HCT116 (cell line): ENCODE data around the gene APOL5. TPM values are rescaled to one million over a fixed set of nuclear protein-coding genes. Genes with fewer than 3 reads are reported as not detected.

Experiments used
- ATAC-seq: fragments of 200-7000 bp; cut with Tn5 transposase; 2 replicates; pipeline ENCODE4 v1.9.1; 2020; ENCODE audit warnings: mild to moderate bottlenecking, moderate library complexity
- BruUV-seq: library from RNA; stranded (reverse); fragments of 400-500 nt; replicated peaks from 2 replicates; lab custom pipeline; 2021; lab: Mats Ljungman, UMichigan
- CTCF ChIA-PET: fragments of 300-600 bp; sonication (Branson Sonifier 250); formaldehyde crosslinking; loops from one replicate; lab custom pipeline; 2021; ENCODE audit warnings: antibody characterized with exemption; lab: Charles Lee
- POLR2A ChIA-PET: fragments of 300-600, 350-600 bp; sonication (Branson Sonifier 250); formaldehyde crosslinking; loops from one replicate; lab custom pipeline; 2021; ENCODE audit warnings: antibody characterized with exemption; lab: Charles Lee
- RAD21 ChIA-PET, 2 experiments: fragments of 300-600 bp; sonication (Branson Sonifier 250); formaldehyde crosslinking; loops; one replicate each; lab custom pipeline; 2023; ENCODE audit warnings: low total read pairs in 2 of 2; ENCODE audit not compliant: uncharacterized antibody in 2 of 2, unreplicated experiment in 2 of 2, low non-redundant PET in 1 of 2; lab: Charles Lee
- DNase-seq: peaks from one replicate; pipeline ENCODE4 v3.0.0-alpha.2; 2010; ENCODE audit warnings: low read depth, low spot score
- H2AFZ ChIP-seq: fragments of 200-600 bp; shearing (Covaris generic), sonication (generic); 2 replicates; pipeline ENCODE4 v1.6.1; 2017; ENCODE audit warnings: low read depth, mixed run types, mixed read lengths, antibody characterized with exemption, low read length; ENCODE audit not compliant: poor library complexity, severe bottlenecking
- H3K27ac ChIP-seq: 2 replicates; pipeline ENCODE4 v1.5.1; 2012; ENCODE audit warnings: low read depth, low read length
- H3K27me3 ChIP-seq: fragments of 200-600 bp; sonication (generic); 2 replicates; pipeline ENCODE4 v1.6.1; 2016; ENCODE audit warnings: mixed run types, low read length, mixed read lengths; ENCODE audit not compliant: insufficient read depth
- H3K36me3 ChIP-seq, 2 experiments: fragments of 200-500 bp in 1 of 2; fragments of 200-600 bp in 1 of 2; sonication (Bioruptor generic) in 1 of 2; sonication (generic) in 1 of 2; 2 replicates each; pipeline versions ENCODE4 v1.5.1 to v1.6.1; 2014 to 2016; ENCODE audit warnings: low read length in 2 of 2, inconsistent platforms in 1 of 2, mixed read lengths in 1 of 2, mixed run types in 1 of 2; ENCODE audit not compliant: insufficient read depth in 2 of 2, control insufficient read depth in 1 of 2
- H3K4me1 ChIP-seq, 2 experiments: fragments of 200-600 bp in 1 of 2; sonication (generic) in 1 of 2; 2 replicates each; pipeline versions ENCODE4 v1.5.1 to v1.6.1; 2012 to 2017; ENCODE audit warnings: low read length in 2 of 2, inconsistent platforms in 1 of 2, mild to moderate bottlenecking in 1 of 2, mixed read lengths in 1 of 2, mixed run types in 1 of 2, moderate library complexity in 1 of 2; ENCODE audit not compliant: insufficient read depth in 2 of 2, control insufficient read depth in 1 of 2
- H3K4me2 ChIP-seq: fragments of 200-600 bp; sonication (generic); 2 replicates; pipeline ENCODE4 v1.6.1; 2017; ENCODE audit warnings: mixed run types, low read length, mixed read lengths
- H3K4me3 ChIP-seq, 2 experiments: fragments of 200-600 bp in 1 of 2; sonication (generic) in 1 of 2; replicated peaks in 1 of 2; 2 replicates each; pipeline ENCODE4 v1.5.1; 2011 to 2016; ENCODE audit warnings: low read length in 2 of 2, control low read depth in 1 of 2, low read depth in 1 of 2, mild to moderate bottlenecking in 1 of 2, mixed read lengths in 1 of 2, mixed run types in 1 of 2
- H3K79me2 ChIP-seq: fragments of 200-600 bp; sonication (generic); 2 replicates; pipeline ENCODE4 v1.6.1; 2017; ENCODE audit warnings: mild to moderate bottlenecking, mixed run types, low read length, moderate library complexity, mixed read lengths; ENCODE audit not compliant: insufficient read depth
- H3K9ac ChIP-seq: fragments of 200-600 bp; sonication (generic); 2 replicates; pipeline ENCODE4 v1.6.1; 2016; ENCODE audit warnings: low read length, mixed read lengths
- H3K9me2 ChIP-seq: fragments of 200-600 bp; sonication (generic), shearing (Covaris generic); 2 replicates; pipeline ENCODE4 v1.6.1; 2017; ENCODE audit warnings: mixed run types, mild to moderate bottlenecking, moderate library complexity; ENCODE audit not compliant: insufficient read depth
- H3K9me3 ChIP-seq, 2 experiments: fragments of 200-500 bp in 1 of 2; fragments of 200-600 bp in 1 of 2; sonication (Bioruptor generic) in 1 of 2; sonication (generic) in 1 of 2; 2 replicates each; pipeline ENCODE4 v1.6.1; 2014 to 2017; ENCODE audit warnings: low read length in 2 of 2, mixed read lengths in 2 of 2, inconsistent platforms in 1 of 2, low read depth in 1 of 2, mild to moderate bottlenecking in 1 of 2, mixed run types in 1 of 2, moderate library complexity in 1 of 2; ENCODE audit not compliant: control insufficient read depth in 1 of 2, insufficient read depth in 1 of 2
- H4K20me1 ChIP-seq: fragments of 200-600 bp; sonication (generic), shearing (Covaris generic); 2 replicates; pipeline ENCODE4 v1.6.1; 2017; ENCODE audit warnings: mixed run types, mild to moderate bottlenecking, moderate library complexity; ENCODE audit not compliant: insufficient read depth
- CBX3 ChIP-seq: IDR thresholded peaks from 2 replicates; pipeline ENCODE4 v1.6.1; 2012; ENCODE audit warnings: low read depth
- EZH2 ChIP-seq: fragments of 200-600 bp; sonication (generic); IDR thresholded peaks from 2 replicates; pipeline ENCODE4 v1.6.1; 2017; ENCODE audit warnings: antibody characterized with exemption, mixed run types
- JUND ChIP-seq: IDR thresholded peaks from 2 replicates; pipeline ENCODE4 v1.6.1; 2012
- POLR2AphosphoS5 ChIP-seq: IDR thresholded peaks from 2 replicates; pipeline ENCODE4 v1.6.1; 2011; ENCODE audit warnings: mild to moderate bottlenecking, low read depth, low read length, moderate library complexity
- SIN3A ChIP-seq: IDR thresholded peaks from 2 replicates; pipeline ENCODE4 v1.6.1; 2012; ENCODE audit warnings: low read depth
- YY1 ChIP-seq: IDR thresholded peaks from 2 replicates; pipeline ENCODE4 v1.6.1; 2011; ENCODE audit warnings: low read length, low read depth, moderate library complexity, mild to moderate bottlenecking; ENCODE audit not compliant: insufficient replicate concordance; ENCODE audit errors: extremely low read depth
- ZNF274 ChIP-seq: fragments of 200-500 bp; sonication (Bioruptor generic); IDR thresholded peaks from 2 replicates; pipeline ENCODE4 v1.6.1; 2014; ENCODE audit warnings: mild to moderate bottlenecking, low read depth, low read length, inconsistent platforms
- intact Hi-C: fragments of 100-400 bp; cut with micrococcal nuclease; formaldehyde crosslinking; loops from 2 replicates; pipeline ENCODE4 v1.10.0; 2022
- total RNA-seq: library from RNA; stranded (reverse); gene quantifications from one replicate; pipeline ENCODE4 v1.2.1, GENCODE V29; 2021; ENCODE audit not compliant: unreplicated experiment
- TF ChIP-seq, protein P1 (sequence below): IDR thresholded peaks from 2 replicates; pipeline ENCODE4 v1.6.1; 2012
- TF ChIP-seq, protein P2 (sequence below): IDR thresholded peaks from 2 replicates; pipeline ENCODE4 v1.6.1; 2012

The APOL5 gene
- total RNA-seq, 1 experiment from 2014 or later: not detected

DNA sequence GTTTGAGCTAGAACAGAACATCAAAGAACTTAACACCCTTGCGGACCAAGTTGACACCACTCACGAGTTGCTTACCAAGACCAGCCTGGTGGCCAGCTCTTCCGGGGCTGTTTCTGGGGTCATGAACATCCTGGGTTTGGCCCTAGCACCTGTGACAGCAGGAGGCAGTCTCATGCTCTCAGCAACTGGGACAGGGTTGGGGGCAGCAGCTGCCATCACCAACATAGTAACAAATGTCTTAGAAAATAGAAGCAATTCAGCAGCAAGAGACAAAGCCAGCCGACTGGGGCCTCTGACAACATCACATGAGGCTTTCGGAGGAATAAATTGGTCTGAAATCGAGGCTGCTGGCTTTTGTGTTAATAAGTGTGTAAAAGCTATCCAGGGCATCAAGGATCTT lies 8.7 kb downstream of the APOL5 start:
- no peak for ATAC-seq
- no TSS peak for BruUV-seq
- no peak overlapping the region for H3K27ac ChIP-seq
- no peak overlapping the region for H2AFZ ChIP-seq
- TF ChIP-seq POLR2AphosphoS5 (no peak), EZH2 (no peak), JUND (no peak), SIN3A (no peak), YY1 (no peak)
- TF ChIP-seq, protein P1, sequence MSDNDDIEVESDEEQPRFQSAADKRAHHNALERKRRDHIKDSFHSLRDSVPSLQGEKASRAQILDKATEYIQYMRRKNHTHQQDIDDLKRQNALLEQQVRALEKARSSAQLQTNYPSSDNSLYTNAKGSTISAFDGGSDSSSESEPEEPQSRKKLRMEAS: no peak
- TF ChIP-seq, protein P2, sequence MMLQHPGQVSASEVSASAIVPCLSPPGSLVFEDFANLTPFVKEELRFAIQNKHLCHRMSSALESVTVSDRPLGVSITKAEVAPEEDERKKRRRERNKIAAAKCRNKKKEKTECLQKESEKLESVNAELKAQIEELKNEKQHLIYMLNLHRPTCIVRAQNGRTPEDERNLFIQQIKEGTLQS: no peak
- TF ChIP-seq, all 23 proteins: peak for 0
- no peaks in the 10 kb centered on the region for H3K36me3 ChIP-seq
- intact Hi-C loops: no loop called here
- no peaks in the 10 kb centered on the region for H3K9me2 ChIP-seq
- no peaks in the 10 kb centered on the region for H3K4me1 ChIP-seq
- ChIA-PET RAD21 (no interaction called here), POLR2A (no interaction called here), CTCF (no interaction called here)
- no peak overlapping the region for H3K4me3 ChIP-seq
- no peaks in the 10 kb centered on the region for H3K27me3 ChIP-seq
- H3K9me3 ChIP-seq: no peaks in the 10 kb centered on the region
- no peaks in the 10 kb centered on the region for H4K20me1 ChIP-seq
- no peak overlapping the region for H3K9ac ChIP-seq
- no peak overlapping the region for H3K4me2 ChIP-seq
- no peak for DNase-seq
- no peaks in the 10 kb centered on the region for H3K79me2 ChIP-seq

DNA sequence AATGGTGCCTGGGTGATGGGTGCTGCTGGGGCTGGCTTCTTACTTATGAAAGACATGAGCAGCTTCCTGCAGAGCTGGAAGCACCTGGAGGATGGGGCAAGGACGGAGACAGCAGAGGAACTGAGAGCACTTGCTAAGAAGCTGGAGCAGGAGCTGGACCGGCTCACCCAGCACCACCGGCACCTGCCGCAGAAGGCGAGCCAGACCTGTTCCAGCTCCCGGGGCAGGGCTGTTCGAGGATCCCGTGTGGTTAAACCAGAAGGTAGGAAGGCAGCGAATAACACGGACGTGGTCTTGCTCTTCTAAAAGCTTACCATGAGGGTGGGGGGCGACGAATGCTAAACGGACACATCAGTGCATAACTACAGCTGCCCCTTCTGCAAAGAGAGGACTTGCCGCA lies 9.3 kb downstream of the APOL5 start:
- intact Hi-C loops: no loop called here
- Histone ChIP-seq H3K4me3 (no peak overlapping the region), H2AFZ (no peak overlapping the region)
- CTCF ChIA-PET: no interaction called here
- POLR2A ChIA-PET: no interaction called here
- no peak for DNase-seq
- BruUV-seq: no TSS peak
- TF ChIP-seq EZH2 (no peak), ZNF274 (no peak), CBX3 (no peak)
- TF ChIP-seq, all 23 proteins: peak for 0
- H3K27me3 ChIP-seq: no peaks in the 10 kb centered on the region
- no peak overlapping the region for H3K27ac ChIP-seq
- RAD21 ChIA-PET: interaction anchor here in 1 of 2 experiments (0.6 kb wide), 1 partner anchor 113 kb away, joined by 9 read pairs; no protein-coding TSS in a partner anchor
- H3K36me3 ChIP-seq: no peaks in the 10 kb centered on the region
- H3K9me2 ChIP-seq: no peaks in the 10 kb centered on the region
- no peak for ATAC-seq
- H4K20me1 ChIP-seq: no peaks in the 10 kb centered on the region
- H3K9me3 ChIP-seq: no peaks in the 10 kb centered on the region
- no peak overlapping the region for H3K4me2 ChIP-seq
- H3K79me2 ChIP-seq: no peaks in the 10 kb centered on the region
- no peak overlapping the region for H3K9ac ChIP-seq
- H3K4me1 ChIP-seq: no peaks in the 10 kb centered on the region
